A673 (cell line): Measurements from ENCODE around the gene PIP4K2A. TPM values are rescaled to one million over a fixed set of nuclear protein-coding genes. Genes with fewer than 3 reads are reported as not detected.
"Not testable (repeated sequence)": the region's sequence is repeated elsewhere in the genome, so short reads cannot be mapped to it uniquely, and the experiment has no call there.

Experiments used
- BruUV-seq: library from RNA; stranded (reverse); fragments of 400-500 nt; replicated peaks from 2 replicates; lab custom pipeline; 2021; lab: Mats Ljungman, UMichigan
- CTCF ChIA-PET: fragments of 300-600 bp; sonication (Branson Sonifier 250); formaldehyde crosslinking; loops from one replicate; lab custom pipeline; 2022; ENCODE audit warnings: antibody characterized with exemption; lab: Charles Lee
- POLR2A ChIA-PET: fragments of 300-600 bp; sonication (Branson Sonifier 250); formaldehyde crosslinking; loops from one replicate; lab custom pipeline; 2022; ENCODE audit warnings: antibody characterized with exemption; ENCODE audit not compliant: low non-redundant PET; lab: Charles Lee
- DNase-seq: peaks from one replicate; pipeline ENCODE4 v3.0.0-alpha.2; 2015; ENCODE audit warnings: low spot score
- H3K27ac ChIP-seq: fragments of 200-600 bp; sonication (generic); 2 replicates; pipeline ENCODE4 v1.5.1; 2016; ENCODE audit warnings: mixed run types, low read depth, mild to moderate bottlenecking, mixed read lengths, antibody characterized with exemption, low read length; ENCODE audit not compliant: poor library complexity, severe bottlenecking
- H3K27me3 ChIP-seq: fragments of 200-600 bp; sonication (generic); replicated peaks from 2 replicates; pipeline ENCODE4 v1.6.1; 2017; ENCODE audit warnings: mixed run types, low read depth, mild to moderate bottlenecking, mixed read lengths, antibody characterized with exemption, low read length; ENCODE audit not compliant: insufficient read depth, poor library complexity
- H3K36me3 ChIP-seq: fragments of 200-600 bp; sonication (generic); 2 replicates; pipeline ENCODE4 v1.6.1; 2016; ENCODE audit warnings: mixed run types, mild to moderate bottlenecking, mixed read lengths, antibody characterized with exemption, low read length; ENCODE audit not compliant: insufficient read depth, poor library complexity, severe bottlenecking
- H3K4me1 ChIP-seq: fragments of 200-600 bp; sonication (generic); 2 replicates; pipeline ENCODE4 v1.6.1; 2017; ENCODE audit warnings: mixed run types, mild to moderate bottlenecking, mixed read lengths, antibody characterized with exemption, low read length; ENCODE audit not compliant: insufficient read depth, poor library complexity, severe bottlenecking
- H3K4me3 ChIP-seq: fragments of 200-600 bp; sonication (generic); 2 replicates; pipeline ENCODE4 v1.5.1; 2016; ENCODE audit warnings: low read depth, mixed run types, mild to moderate bottlenecking, mixed read lengths, low read length; ENCODE audit not compliant: poor library complexity, severe bottlenecking
- H3K9me3 ChIP-seq: fragments of 200-600 bp; sonication (generic); 2 replicates; pipeline ENCODE4 v1.6.1; 2016; ENCODE audit warnings: mixed run types, low read depth, mild to moderate bottlenecking, mixed read lengths, antibody characterized with exemption, low read length; ENCODE audit not compliant: poor library complexity, severe bottlenecking
- EZH2 ChIP-seq: fragments of 200-600 bp; sonication (generic); IDR thresholded peaks from 2 replicates; pipeline ENCODE4 v1.6.1; 2017; ENCODE audit warnings: borderline replicate concordance, low read depth, mild to moderate bottlenecking, mixed read lengths, antibody characterized with exemption, low read length; ENCODE audit not compliant: poor library complexity, severe bottlenecking
- intact Hi-C: fragments of 100-400 bp; cut with micrococcal nuclease; formaldehyde crosslinking; loops from one replicate; pipeline ENCODE4 v1.10.0; 2022; ENCODE audit not compliant: unreplicated experiment
- total RNA-seq: library from RNA; stranded (reverse); gene quantifications from 2 replicates; pipeline ENCODE4 v1.2.3, GENCODE V29; 2021
- TF ChIP-seq, protein P1 (sequence below): fragments of 300-800, 200-600 bp; sonication (generic); conservative IDR thresholded peaks from 2 replicates; pipeline ENCODE4 v1.5.1; 2017; ENCODE audit warnings: low read depth, mild to moderate bottlenecking, antibody characterized with exemption, low read length, moderate library complexity, mixed read lengths

PIP4K2A gene
- total RNA-seq, 1 experiment from 2014 or later, result 19.8 TPM

DNA sequence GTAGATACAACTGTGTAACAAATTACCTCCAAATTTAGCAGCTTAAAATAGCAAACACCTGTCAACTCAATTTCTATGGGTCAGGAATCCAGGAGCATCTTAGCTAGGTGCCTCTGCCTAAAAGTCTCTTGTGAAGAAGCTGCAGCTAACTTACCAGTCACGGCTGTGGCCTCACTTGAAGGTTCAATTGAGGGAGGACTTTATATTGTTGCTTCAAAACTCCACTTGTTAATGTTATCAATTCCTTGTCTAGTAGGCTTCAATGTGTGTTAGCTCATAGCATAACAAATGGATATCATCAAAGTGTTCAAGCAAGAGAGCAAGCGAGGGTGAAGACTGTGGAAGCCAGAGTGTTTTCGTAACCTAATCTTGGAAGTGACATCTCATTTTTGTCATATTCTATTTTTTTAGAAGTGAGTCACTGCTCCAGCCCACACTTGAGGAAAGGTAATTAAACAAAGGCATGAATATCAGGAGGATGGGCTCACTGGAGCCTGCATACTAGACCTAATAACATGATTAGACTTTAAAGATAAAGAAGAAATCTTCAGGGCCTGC, 196.1 kb downstream of the PIP4K2A start:
- DNase-seq, result no peak
- POLR2A ChIA-PET, result no interaction called here
- Histone ChIP-seq H3K27ac (no peak overlapping the region), H3K4me1 (no peaks in the 10 kb centered on the region), H3K4me3 (no peak overlapping the region), H3K9me3 (no peaks in the 10 kb centered on the region), H3K27me3 (no peaks in the 10 kb centered on the region), H3K36me3 (no peaks in the 10 kb centered on the region)
- BruUV-seq, result no TSS peak
- CTCF ChIA-PET, result no interaction called here
- intact Hi-C loops, result no loop called here
- no peak for TF ChIP-seq EZH2

DNA sequence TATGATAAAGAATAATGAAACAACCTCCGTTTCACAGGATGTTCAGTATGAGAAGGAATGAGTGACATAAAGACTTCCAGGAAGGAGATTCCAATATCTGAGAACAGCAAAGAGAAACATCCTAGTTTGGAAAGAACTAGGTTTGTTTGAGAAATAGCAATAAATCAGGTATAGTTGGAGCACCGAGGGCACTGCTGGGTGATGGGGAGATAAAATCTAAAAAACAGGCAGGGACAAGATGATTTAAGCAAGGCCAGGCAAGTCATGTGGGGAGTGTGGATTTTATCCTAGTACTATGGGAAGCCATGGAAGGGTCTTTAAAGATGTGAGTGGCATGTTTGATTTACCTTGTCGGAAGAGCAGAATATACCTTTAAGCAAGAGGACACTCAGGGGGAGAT, 199.4 kb downstream of the PIP4K2A start:
- ChIA-PET CTCF (no interaction called here), POLR2A (no interaction called here)
- Histone ChIP-seq H3K36me3 (no peaks in the 10 kb centered on the region), H3K9me3 (no peaks in the 10 kb centered on the region), H3K27ac (no peak overlapping the region), H3K4me1 (no peaks in the 10 kb centered on the region), H3K4me3 (no peak overlapping the region), H3K27me3 (no peaks in the 10 kb centered on the region)
- BruUV-seq, result no TSS peak
- intact Hi-C loops, result no loop called here
- no peak for DNase-seq
- TF ChIP-seq EZH2, result no peak
- TF ChIP-seq, protein P1, sequence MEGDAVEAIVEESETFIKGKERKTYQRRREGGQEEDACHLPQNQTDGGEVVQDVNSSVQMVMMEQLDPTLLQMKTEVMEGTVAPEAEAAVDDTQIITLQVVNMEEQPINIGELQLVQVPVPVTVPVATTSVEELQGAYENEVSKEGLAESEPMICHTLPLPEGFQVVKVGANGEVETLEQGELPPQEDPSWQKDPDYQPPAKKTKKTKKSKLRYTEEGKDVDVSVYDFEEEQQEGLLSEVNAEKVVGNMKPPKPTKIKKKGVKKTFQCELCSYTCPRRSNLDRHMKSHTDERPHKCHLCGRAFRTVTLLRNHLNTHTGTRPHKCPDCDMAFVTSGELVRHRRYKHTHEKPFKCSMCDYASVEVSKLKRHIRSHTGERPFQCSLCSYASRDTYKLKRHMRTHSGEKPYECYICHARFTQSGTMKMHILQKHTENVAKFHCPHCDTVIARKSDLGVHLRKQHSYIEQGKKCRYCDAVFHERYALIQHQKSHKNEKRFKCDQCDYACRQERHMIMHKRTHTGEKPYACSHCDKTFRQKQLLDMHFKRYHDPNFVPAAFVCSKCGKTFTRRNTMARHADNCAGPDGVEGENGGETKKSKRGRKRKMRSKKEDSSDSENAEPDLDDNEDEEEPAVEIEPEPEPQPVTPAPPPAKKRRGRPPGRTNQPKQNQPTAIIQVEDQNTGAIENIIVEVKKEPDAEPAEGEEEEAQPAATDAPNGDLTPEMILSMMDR, result no peak

DNA sequence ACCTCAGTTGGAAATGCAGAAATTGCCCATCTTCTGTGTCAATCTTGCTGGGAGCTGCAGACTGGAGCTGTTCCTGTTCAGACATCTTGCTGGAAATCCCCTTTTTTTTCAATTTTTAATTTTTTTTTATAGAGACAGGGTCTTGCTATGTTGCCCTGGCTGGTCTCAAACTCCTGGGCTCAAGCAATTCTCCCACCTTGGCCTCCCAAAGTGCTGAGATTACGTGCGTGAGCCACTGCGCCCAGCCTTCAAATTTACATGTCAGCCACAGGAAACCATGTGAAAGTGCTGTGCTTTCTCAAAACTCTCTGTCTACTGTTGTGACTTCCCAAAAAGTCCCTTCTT, 200.0 kb downstream of the PIP4K2A start:
- H3K4me1 ChIP-seq, H3K9me3 ChIP-seq, CTCF ChIA-PET, BruUV-seq, intact Hi-C loops, POLR2A ChIA-PET, DNase-seq, H3K27me3 ChIP-seq, H3K4me3 ChIP-seq, H3K27ac ChIP-seq, H3K36me3 ChIP-seq: not testable (repeated sequence)

DNA sequence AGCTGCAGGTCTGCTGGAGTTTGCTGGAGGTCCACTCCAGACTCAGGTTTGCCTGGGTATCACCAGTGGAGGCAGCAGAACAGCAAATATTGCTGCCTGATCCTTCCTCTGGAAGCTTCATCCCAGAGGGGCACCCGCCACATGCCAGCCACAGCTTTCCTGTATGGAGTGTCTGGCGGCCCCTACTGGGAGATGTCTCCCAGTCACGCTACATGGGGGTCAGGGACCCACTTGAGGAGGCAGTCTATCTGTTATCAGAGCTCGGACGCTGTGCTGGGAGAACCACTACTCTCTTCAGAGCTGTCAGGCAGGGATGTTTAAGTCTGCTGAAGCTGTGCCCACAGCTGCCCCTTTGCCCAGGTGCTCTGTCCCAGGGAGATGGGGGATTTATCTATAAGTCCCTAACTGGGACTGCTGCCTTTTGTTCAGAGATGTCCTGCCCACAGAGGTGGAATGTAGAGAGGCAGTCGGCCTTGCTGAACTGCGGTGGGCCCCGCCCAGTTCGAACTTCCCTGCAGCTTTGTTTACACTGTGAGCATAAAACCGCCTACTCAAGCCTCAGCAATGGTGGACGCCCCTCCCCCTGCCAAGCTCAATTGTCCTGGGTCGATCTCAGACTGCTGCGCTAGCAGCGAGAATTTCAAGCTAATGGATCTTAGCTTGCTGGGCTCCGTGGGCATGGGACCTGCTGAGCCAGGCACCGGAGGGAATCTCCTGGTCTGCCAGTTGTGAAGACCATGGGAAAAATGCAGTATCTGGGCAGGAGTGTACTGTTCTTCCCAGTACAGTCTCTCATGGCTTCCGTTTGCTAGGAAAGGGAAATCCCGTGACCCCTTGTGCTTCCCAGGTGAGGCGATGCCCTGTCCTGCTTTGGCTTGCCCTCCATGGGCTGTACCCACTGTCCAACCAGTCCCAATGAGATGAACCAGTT, 200.6 kb downstream of the PIP4K2A start:
- H3K4me3 ChIP-seq, H3K36me3 ChIP-seq, BruUV-seq, H3K9me3 ChIP-seq, POLR2A ChIA-PET, H3K27me3 ChIP-seq, H3K4me1 ChIP-seq, CTCF ChIA-PET, intact Hi-C loops, H3K27ac ChIP-seq: not testable (repeated sequence)
- peak; percentile 31 for DNase-seq
- TF ChIP-seq, protein P1, result peak; percentile 35

DNA sequence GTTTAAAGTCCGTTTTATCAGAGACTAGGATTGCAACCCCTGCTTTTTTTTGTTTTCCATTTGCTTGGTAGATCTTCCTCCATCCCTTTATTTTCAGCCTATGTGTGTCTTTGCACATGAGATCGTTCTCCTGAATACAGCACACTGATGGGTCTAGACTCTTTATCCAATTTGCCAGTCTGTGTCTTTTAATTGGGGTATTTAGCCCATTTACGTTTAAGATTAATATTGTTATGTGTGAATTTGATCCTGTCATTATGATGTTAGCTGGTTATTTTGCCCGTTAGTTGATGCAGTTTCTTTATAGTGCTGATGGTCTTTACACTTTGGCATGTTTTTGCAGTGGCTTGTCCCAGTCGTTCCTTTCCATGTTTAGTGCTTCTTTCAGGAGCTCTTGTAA, 202.4 kb downstream of the PIP4K2A start:
- intact Hi-C loops, result not testable (repeated sequence)

DNA sequence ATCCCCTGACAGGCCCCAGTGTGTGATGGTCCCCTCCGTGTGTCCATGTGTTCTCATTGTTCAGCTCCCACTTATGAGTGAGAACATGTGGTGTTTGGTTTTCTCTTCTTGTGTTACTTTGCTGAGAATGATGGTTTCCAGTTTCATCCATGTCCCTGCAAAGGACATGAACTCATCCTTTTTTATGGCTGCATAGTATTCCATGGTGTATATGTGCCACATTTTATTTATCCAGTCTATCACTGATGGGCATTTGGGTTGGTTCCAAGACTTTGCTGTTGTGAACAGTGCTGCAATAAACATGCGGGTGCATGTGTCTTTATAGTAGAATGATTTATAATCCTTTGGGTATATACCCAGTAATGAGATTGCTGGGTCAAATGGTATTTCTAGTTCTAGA, 206.2 kb downstream of the PIP4K2A start:
- DNase-seq, CTCF ChIA-PET, H3K9me3 ChIP-seq, POLR2A ChIA-PET, BruUV-seq, H3K36me3 ChIP-seq, H3K27me3 ChIP-seq, H3K27ac ChIP-seq, H3K4me3 ChIP-seq, H3K4me1 ChIP-seq, intact Hi-C loops: not testable (repeated sequence)

More for the DNA sequence above, 202.4 kb downstream of the PIP4K2A start:
- H3K9me3 ChIP-seq, POLR2A ChIA-PET, BruUV-seq, CTCF ChIA-PET, H3K36me3 ChIP-seq, H3K27me3 ChIP-seq, H3K4me3 ChIP-seq, DNase-seq, H3K27ac ChIP-seq, H3K4me1 ChIP-seq: not testable (repeated sequence)
